Fibroblast of skin of left biceps (primary cell): ENCODE measurements around the gene SULT1A2.
A peak's percentile ranks its signal among the peaks of the same experiment; 100 is the strongest.
"Not testable (repeated sequence)": the region's sequence is repeated elsewhere in the genome, so short reads cannot be mapped to it uniquely, and the experiment has no call there.

Experiments used
- DNase-seq, 2 experiments: peaks; one replicate each; pipeline ENCODE4 v3.0.0-alpha.2; 2013; ENCODE audit warnings: low read depth in 2 of 2

SULT1A2 gene

DNA sequence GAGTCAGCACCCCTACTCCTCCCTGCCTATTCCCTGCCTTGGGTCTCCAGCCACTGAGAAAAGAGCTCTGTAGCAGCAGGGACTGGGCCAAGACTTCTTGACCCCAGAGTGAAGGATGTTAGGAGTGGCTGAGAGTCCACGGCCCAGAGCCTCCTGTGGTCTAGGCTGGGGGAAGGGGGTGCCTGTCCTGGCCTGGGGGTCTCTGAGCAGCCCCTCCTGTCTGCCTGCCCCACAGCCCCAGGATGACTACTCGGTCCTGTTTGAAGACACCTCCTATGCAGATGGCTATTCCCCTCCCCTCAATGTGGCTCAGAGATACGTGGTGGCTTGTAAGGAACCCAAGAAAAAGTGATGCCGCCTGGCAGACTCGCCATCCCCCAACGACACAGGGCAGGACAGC is 5.5 kb downstream of the SULT1A2 start:
- no peak for DNase-seq

DNA sequence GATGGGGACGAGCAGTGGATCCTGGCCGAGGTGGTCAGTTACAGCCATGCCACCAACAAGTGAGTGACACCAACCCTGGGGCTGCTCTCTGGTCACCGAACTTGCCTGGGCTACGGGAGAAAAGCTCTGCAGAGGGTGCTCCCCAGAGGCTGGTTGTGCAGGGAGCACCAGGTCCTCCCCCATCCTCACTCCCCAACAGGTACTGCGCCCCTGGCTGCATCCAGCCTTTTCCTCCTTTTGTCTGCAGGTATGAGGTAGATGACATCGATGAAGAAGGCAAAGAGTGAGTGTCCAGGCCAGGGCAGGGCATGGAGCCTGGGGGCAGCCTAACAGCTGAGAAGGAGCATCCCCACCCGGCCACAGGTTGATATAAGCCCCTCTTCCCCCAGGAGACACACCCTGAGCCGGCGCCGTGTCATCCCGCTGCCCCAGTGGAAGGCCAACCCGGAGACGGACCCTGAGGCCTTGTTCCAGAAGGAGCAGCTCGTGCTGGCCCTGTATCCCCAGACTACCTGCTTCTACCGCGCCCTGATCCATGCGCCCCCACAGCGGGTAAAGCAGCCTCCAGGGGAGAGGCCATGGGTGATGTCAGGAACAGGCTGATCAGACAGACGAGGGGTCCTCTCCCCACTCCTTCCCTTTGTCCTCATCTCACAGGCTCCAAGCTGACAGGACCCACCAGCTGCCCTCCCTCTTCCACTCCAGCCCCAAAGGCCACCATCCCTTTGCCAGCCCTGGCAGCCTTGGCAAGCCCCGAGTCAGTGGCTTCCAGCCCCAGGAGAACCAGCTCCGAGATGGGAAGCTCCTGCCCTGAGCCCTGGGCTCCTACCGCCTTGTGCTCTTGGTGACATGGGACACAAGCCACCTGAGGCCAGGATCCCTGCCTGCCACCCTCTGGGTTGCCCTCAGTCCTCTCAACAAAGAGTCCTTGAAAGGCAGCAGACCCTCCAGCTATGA is 6.2 kb downstream of the SULT1A2 start:
- DNase-seq: no peak

DNA sequence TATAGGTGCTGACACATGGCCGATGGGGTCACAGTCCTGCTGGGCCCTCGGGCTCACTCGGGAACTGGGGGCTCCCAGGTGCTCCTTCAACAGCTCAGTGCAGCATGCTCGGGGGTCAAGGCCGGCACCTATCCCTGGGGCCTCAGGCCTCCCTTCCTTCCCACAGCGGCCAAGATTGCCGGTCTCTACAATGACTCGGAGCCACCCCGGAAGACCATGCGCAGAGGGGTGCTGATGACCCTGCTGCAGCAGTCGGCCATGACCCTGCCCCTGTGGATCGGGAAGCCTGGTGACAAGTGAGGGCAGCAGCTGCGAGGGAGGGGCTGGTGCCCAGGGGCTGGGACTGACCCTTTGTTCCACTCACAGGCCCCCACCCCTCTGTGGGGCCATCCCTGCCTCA is 6.9 kb downstream of the SULT1A2 start:
- DNase-seq: no peak

DNA sequence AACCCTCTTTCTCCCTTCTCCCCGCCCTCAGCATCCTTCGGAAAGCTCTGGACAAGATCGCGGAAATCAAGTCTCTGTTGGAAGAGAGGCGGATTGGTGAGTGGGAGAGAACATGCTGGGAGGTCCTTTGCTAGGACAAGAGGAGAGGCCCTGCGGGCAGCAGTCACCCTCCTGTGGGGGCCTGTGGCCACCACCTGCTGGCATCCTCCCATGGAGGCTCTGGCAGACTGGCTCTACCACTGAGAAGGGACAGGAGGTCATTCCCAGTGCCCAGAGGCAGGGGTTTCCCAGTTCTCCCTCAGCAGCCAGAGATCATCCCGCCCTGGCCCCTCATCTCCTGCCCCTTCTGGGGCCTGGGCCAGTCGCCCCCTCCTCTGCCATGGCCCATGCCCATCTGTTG is 7.8 kb downstream of the SULT1A2 start:
- DNase-seq: no peak

DNA sequence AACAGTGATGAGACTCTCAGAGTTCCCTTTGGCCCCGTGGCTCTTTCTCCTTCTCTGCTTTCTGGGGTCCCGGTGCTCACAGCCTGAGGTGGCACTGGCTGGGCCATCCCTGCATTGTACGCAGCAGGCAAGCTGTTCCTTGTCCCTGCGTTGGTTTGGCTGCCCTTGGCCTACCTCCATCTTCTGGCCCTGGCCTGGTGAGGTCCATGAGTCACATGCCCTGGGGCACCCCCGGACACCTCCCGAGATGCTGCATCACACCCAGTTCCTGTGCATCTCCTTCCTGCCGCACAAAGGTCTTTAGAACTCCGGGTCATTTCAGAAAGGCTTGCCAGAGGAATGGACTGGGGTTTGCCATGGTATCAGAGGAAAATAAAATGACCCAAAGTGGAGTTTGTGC is 9.5 kb downstream of the SULT1A2 start:
- no peak for DNase-seq

DNA sequence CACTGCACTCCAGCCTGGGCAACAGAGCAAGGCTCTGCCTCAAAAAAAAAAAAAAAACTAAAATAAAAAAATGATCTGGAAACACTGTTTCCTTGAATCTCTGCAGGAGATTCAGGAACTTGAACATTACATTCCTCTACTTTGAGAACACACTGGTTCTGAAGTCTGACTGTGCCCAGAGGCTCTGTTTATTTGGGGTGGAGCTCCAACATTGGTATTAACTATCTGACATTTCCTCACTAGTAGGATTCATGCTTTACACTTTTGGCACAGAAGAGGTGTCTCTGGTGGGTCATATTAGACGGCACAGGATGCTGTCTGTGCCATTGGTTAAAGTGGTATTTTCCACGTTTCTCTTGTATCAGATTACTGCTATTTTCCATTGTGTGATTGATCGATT is 10.4 kb downstream of the SULT1A2 start:
- no peak for DNase-seq

DNA sequence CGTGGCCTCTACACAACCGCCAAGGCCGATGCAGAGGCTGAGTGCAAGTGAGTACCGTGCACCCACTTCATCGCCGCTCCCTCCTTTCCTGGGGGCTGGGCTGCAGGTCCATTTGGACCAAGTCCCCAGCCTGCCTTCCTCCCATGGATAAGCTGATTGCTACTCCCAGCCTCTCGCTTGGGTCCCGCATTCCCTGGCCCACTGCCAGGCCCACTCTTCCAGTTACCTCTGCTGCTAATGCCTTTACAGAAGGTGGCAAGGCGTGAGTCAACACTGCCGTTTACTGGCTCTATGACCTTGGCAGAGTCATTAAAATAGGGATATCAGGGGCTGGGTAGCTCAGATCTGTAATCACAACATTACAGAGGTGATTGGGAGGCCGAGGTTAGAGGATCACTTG is 11.2 kb downstream of the SULT1A2 start:
- no peak for DNase-seq

DNA sequence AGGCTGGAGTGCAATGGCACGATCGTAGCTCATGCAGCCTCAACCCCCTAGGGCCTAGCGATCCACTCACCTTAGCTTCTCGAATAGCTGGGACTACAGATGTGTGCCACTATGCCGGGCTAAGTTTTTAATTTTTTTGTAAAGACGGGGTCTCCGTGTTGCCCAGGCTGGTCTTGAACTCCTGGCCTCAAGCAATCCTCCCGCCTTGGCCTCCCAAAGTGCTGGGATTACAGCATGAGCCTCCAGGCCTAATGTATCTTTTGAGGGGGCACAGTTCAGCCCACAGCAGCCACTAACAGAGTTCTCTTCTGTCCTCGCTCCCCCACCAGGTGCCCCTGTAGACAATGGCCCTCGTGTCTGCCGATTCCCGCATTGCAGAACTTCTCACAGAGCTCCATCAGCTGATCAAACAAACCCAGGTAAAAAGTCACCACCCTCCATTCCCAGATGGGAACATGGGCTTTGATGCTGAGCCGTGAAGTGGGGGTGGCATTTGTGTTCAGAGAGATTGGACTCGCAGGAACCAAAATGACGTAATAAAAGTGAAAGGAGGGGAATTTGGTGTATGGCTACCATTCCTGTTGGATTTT is 16.0 kb downstream of the SULT1A2 start:
- DNase-seq: no peak

DNA sequence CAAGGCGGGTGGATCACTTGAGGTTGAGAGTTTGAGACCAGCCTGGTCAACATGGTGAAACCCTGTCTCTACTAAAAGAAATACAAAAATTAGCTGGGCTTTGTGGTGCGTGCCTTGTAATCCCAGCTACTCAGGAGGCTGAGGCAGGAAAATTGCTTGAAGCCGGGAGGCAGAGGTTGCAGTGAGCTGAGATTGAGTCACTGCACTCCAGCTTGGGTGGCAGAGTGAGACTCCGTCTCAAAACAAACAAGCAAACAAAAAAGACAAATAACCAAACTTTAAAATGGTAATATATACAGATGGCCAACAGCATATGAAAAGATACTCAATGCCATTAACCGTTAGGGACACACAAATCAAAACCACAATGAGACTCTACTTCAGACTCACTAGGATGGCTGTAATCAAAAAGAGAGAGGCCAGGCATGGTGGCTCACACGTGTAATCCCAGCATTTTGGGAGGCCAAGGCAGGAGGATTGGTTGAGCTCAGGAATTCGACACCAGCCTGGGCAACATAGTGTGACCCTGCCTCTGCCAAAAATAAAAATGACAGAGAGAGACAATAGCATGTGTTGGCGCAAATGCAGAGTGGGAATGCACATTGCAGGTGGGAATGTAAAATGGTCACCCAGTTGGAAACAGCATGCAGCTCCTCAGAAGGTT is 21.3 kb downstream of the SULT1A2 start:
- no peak for DNase-seq

DNA sequence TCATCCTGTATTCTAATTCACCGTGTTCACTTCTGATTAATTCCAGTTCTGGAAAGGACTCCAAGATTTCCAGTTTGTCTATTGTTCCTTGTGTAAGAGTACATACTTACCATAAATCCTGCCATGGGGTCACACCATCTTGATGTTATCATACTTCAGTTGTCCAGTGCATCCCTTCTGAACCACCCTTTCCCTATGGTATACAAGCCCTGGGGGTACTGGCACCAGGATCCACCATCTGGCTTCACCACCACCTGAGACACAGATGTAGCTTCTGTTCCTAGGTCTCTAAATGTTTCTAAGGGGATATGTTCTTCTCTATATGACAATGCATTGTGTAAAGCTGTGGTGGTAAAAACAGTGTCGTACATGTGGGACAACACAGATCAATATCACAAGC is 21.9 kb downstream of the SULT1A2 start:
- no peak for DNase-seq

DNA sequence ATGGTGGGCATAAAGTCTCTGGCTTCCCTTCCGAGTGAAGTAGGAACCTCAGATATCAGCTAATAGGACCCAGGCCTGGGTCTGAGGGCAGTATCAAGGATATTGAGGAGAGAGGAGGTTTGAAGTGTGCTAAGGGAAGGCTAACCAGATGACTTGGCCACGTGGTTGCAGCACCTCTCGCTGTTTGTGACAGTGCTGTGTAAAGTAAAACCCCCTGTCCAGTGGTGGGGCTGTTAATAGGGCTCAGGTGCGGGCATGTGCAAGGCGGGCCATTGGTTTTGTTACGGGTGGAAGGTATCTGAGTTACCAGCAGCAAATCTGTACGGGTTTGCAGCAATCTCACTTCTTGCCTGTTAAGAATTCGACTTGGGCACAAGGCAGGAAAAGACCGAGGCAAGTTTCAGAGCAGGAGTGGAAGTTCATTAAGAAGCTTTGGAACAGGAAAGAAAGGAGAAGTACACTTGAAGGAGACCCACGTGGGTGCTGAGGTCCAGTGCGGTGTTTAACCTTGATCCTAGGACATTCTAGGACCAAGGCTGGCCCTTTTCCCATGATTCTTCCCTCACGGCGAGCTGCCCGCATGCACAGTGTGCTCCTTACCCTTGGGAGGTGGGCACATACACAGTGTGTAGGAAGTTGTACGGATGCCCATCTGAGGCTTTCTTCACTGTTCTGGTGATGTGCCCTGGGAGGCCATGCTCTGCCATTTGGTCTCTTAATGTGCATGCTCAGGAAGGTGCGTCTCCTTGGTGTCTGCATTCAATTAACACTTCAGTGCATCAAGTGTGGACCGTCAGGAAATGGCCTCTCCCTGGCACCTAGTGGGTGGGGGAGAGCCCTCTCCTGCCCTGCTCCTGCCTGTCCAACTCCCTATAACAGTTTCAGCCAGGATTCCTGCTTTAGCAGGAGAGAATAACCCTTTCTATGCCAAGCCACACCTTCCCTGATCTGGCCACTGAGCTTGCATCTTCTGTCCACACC is 22.8 kb downstream of the SULT1A2 start:
- DNase-seq: no peak

DNA sequence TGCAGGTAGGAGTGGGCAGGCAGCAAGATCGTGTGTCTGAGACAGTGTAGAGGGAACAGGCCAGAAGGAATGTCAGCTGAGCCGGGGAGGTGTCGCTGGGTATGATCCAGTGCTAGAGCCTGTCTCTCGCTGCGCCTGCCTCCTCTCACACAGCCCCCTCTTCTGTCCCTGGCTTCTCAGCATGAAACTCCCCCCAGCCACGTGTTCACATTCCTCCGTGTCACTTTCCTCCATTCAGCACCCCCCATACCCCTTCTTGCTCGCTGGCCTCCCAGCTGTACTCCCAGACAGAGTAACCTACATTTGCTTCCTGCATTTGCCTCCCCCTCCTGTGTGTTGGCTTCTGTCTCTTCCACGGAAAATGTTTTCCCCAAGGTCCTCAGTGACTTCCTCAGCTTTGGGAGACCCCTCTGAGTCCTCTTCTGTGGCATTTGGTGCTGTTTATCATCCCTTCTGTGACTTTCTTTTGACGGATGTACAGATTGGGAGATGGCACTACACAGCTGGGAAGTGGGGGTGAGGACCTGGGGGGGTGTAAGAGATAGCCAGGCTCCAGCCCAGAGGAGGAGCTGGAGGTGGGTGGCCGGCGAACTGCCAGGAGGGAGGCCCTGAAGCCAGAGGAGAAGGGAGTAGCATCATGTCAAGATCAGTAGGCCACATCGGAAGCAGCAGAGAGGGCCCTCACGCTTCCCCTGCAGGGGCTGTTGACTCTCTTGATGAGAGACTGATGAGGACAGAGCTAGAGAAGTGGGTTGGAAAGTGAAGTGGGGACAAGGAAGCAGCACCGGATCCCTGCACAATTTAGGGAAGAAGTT is 23.9 kb downstream of the SULT1A2 start:
- DNase-seq: peak in 1 of 2 experiments; percentile 19

DNA sequence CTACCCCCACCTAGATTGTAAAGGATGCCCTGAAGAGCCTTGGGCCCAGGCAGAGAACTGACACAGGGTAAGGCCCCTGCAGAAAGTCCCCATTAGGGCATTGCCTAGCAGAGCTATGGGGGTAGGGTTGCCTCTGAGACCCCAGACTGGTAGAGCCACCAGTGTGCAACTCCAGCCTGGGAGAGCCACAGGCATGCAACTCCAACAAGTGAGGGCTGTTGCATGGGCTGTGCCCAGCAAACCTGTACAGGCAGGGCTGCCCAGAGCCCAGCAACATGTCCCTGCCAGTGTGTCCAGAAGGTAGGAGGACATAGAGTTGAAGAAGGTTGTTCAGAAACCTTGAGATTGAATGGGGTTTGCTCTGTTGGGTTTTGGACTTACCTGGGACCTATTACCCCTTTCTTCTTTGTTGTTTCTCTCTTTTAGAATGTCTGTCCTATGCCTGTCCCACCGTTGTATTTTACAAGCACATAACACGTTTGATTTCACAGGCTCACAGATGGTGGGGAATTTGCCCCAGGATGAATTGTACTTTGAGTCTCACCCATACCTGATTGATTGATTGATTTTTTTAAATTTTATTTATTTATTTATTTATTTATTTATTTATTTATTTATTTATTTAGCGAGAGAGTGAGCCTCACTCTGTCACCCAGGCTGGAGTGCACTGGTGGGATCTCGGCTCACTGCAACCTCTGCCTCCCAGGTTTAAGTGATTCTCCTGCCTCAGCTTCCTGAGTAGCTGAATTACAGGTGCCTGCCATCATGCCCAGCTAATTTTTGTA is 26.7 kb downstream of the SULT1A2 start:
- DNase-seq: no peak

DNA sequence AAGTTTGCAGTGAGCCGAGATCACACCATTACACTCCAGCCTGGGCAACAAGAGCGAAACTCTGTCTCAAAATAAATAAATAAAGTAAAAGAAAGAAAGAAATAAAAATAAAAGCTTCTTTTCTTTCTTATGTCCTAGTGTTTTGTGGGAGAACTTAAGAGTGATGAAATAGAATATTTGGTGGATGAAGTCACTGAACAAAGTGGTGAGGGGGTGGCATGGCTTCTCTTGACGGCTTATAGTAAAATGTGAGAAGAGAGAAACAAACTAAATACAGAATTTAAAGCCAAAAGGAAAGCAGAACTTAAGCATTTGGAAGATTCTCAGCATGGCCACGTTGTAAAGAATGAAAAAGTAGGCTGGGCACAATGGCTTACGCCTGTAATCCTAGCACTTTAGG is 27.8 kb downstream of the SULT1A2 start:
- no peak for DNase-seq

DNA sequence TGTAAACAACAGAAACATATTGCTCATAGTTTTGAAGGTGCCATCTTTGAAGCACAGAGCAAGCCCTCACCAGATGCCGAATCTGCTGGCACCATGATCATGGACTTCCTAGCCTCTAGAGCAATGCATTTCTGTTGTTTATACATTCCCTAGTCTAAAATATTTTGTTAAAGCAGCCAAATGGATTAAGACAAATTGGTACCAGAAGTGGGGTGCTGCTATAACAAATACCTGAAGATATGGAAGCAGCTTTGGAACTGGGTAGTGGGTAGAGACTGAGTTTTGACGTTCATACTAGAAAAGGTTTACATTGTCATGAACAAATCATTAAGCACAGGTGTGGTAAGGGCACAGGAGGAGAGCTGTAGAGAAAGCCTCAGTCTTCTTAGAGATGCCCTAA is 29.6 kb downstream of the SULT1A2 start:
- DNase-seq: no peak

DNA sequence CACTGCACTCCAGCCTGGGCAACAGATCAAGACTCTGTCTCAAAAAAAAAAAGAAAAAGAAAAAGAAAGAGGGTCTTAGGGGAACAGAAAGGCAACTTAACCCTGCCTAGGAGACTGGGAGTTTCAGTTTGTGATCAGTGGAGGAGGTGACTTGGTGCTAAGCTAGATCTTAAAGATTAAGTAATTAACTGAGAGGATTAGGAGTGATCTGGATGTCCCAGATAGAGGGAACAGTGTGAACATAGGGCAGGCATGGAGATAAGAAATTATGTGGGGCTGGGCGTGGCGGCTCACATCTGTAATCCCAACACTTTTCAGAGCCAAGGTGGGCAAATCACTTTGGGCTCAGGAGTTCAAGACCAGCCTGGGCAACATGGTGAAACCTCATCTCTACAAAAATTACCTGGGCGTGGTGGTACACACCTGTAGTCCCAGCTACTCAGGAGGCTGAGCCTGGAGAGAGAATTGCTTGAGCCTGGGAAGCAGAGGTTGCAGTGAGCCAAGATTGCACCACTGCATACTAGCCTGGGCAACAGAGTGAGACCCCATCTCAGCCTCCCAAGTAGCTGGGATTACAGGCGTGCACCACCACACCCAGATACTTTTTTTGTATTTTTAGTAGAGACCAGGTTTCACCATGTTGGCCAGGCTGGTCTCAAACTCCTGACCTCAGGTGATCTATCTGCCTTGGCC is 30.5 kb downstream of the SULT1A2 start:
- DNase-seq: not testable (repeated sequence)

DNA sequence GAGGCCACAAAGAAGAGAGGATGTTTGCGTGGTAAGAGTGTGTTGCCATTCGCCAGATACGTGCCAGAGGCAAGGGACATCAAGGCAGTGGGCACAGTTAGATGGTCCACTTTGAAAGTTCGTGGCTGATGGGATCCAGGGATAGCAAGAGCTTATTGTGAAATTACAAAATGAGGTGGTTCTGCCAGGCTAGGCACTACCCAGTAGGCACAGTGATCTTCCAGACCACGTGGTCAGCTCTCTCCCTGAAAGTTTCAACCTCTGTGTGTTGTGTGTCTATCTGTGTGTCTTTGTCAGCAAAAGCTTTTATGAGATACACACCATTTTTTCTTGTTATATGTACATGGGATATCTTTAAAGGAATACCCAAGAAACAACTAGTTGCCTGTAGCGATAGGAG is 33.6 kb downstream of the SULT1A2 start:
- no peak for DNase-seq

DNA sequence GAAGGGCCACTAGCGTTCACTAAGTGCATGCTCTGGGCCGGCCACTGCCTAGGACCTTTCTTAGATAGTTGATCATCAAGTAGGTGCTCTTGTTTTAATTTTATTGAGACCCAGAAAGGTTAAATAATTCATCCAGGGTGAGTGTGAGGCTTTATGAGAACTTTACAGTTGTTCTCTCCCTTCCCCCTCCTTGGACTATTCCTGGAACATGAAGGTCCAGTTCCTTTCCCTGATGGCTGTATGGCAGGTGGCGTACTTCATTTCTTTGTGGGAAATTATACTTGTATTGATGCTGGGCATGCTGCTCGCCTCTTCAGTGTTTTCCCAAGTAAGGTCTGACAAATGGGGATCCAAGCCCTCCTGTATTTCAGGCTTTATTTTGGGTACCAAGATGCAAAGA is 34.7 kb downstream of the SULT1A2 start:
- DNase-seq: no peak

DNA sequence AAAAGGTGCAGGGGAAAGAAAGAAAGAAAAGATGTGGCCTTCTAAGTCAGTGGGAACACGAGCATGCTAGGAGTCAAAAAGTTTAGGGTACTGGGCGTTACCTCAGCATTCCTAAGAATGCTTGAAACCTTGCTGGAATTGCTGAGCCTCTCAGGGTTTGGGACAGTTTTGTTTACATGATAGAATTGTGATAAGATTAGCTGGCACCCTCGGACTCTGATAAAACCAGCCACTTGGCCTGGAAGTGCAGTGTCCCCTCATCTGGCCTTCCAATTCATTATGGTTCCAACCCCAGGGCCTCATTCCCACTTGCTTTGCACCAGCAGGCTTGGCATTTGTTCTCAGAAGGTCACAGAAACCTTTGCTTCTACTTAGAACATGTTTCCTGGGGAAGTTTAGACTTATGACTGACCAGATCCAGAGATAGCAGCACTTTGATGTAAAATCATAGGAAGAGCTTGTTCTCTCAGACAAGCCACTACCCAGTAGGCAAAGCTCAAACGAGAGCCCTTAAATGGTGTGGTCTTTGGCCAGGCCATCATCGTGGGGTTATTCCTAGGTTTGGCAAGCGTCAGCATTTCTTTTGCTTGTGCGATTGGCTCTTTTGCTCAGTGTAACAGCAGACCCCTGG is 35.2 kb downstream of the SULT1A2 start:
- DNase-seq: no peak
